HL-60 (cell line): ENCODE results near the gene ERVK3-1.

Experiments used
- DNase-seq, 2 experiments: peaks; one replicate each; pipeline ENCODE4 v3.0.0-alpha.2; 2010 to 2020; ENCODE audit warnings: low read depth in 1 of 2, low spot score in 1 of 2
- H3K27ac ChIP-seq: fragments of 250-450 bp; sonication (Bioruptor Pico); replicated peaks from 2 replicates; pipeline ENCODE4 v1.5.1; 2020; ENCODE audit warnings: mild to moderate bottlenecking, moderate library complexity
- H3K27me3 ChIP-seq: fragments of 250-450 bp; sonication (Bioruptor Pico); 2 replicates; pipeline ENCODE4 v1.5.1; 2021; ENCODE audit warnings: mild to moderate bottlenecking, moderate library complexity; ENCODE audit not compliant: insufficient read depth, poor library complexity, severe bottlenecking
- H3K4me3 ChIP-seq: replicated peaks from 2 replicates; pipeline ENCODE4 v1.5.1; 2011; ENCODE audit warnings: mild to moderate bottlenecking, control low read depth, low read length; ENCODE audit not compliant: insufficient read depth
- GABPA ChIP-seq: IDR thresholded peaks from 2 replicates; pipeline ENCODE4 v1.6.1; 2012; ENCODE audit warnings: low read depth
- POLR2AphosphoS5 ChIP-seq: IDR thresholded peaks from 2 replicates; pipeline ENCODE4 v1.6.1; 2012; ENCODE audit warnings: low read depth
- SPI1 ChIP-seq: IDR thresholded peaks from 2 replicates; pipeline ENCODE4 v1.6.1; 2012; ENCODE audit warnings: low read depth, mild to moderate bottlenecking, borderline replicate concordance
- TF ChIP-seq, protein P1 (sequence below): IDR thresholded peaks from 2 replicates; pipeline ENCODE4 v1.6.1; 2012; ENCODE audit warnings: low read depth; ENCODE audit not compliant: insufficient replicate concordance
- TF ChIP-seq, protein P2 (sequence below): IDR thresholded peaks from one replicate; pipeline ENCODE4 v1.5.1; 2011; ENCODE audit warnings: low read length, control low read depth, inconsistent platforms; ENCODE audit not compliant: insufficient read depth

The ERVK3-1 gene

DNA sequence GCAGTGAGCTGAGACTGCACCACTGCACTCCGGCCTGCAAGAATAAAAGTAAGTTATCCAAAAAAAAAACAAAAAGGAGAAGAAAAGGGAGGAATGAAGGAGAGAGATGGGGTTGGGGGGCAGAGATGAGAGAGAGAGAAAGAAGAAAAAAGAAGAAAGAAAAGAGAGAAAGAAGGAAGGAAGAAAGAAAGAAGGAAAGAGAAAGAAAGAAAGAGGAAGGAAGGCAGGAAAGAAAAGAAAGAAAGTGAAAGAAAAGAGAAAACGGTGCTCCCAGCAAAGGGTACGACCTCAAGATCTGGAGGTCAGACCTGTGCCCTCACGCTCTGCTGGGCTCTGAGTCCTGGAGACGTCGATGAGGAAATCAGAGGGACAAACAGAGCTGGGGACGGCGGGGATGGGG, 44.4 kb downstream of the ERVK3-1 start:
- no peak for TF ChIP-seq POLR2AphosphoS5
- TF ChIP-seq, protein P1, sequence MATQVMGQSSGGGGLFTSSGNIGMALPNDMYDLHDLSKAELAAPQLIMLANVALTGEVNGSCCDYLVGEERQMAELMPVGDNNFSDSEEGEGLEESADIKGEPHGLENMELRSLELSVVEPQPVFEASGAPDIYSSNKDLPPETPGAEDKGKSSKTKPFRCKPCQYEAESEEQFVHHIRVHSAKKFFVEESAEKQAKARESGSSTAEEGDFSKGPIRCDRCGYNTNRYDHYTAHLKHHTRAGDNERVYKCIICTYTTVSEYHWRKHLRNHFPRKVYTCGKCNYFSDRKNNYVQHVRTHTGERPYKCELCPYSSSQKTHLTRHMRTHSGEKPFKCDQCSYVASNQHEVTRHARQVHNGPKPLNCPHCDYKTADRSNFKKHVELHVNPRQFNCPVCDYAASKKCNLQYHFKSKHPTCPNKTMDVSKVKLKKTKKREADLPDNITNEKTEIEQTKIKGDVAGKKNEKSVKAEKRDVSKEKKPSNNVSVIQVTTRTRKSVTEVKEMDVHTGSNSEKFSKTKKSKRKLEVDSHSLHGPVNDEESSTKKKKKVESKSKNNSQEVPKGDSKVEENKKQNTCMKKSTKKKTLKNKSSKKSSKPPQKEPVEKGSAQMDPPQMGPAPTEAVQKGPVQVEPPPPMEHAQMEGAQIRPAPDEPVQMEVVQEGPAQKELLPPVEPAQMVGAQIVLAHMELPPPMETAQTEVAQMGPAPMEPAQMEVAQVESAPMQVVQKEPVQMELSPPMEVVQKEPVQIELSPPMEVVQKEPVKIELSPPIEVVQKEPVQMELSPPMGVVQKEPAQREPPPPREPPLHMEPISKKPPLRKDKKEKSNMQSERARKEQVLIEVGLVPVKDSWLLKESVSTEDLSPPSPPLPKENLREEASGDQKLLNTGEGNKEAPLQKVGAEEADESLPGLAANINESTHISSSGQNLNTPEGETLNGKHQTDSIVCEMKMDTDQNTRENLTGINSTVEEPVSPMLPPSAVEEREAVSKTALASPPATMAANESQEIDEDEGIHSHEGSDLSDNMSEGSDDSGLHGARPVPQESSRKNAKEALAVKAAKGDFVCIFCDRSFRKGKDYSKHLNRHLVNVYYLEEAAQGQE: no peak
- TF ChIP-seq, protein P2, sequence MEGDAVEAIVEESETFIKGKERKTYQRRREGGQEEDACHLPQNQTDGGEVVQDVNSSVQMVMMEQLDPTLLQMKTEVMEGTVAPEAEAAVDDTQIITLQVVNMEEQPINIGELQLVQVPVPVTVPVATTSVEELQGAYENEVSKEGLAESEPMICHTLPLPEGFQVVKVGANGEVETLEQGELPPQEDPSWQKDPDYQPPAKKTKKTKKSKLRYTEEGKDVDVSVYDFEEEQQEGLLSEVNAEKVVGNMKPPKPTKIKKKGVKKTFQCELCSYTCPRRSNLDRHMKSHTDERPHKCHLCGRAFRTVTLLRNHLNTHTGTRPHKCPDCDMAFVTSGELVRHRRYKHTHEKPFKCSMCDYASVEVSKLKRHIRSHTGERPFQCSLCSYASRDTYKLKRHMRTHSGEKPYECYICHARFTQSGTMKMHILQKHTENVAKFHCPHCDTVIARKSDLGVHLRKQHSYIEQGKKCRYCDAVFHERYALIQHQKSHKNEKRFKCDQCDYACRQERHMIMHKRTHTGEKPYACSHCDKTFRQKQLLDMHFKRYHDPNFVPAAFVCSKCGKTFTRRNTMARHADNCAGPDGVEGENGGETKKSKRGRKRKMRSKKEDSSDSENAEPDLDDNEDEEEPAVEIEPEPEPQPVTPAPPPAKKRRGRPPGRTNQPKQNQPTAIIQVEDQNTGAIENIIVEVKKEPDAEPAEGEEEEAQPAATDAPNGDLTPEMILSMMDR: no peak
- no peak for TF ChIP-seq SPI1
- no peak for TF ChIP-seq GABPA
- H3K4me3 ChIP-seq: no peak overlapping the region
- DNase-seq: no peak

DNA sequence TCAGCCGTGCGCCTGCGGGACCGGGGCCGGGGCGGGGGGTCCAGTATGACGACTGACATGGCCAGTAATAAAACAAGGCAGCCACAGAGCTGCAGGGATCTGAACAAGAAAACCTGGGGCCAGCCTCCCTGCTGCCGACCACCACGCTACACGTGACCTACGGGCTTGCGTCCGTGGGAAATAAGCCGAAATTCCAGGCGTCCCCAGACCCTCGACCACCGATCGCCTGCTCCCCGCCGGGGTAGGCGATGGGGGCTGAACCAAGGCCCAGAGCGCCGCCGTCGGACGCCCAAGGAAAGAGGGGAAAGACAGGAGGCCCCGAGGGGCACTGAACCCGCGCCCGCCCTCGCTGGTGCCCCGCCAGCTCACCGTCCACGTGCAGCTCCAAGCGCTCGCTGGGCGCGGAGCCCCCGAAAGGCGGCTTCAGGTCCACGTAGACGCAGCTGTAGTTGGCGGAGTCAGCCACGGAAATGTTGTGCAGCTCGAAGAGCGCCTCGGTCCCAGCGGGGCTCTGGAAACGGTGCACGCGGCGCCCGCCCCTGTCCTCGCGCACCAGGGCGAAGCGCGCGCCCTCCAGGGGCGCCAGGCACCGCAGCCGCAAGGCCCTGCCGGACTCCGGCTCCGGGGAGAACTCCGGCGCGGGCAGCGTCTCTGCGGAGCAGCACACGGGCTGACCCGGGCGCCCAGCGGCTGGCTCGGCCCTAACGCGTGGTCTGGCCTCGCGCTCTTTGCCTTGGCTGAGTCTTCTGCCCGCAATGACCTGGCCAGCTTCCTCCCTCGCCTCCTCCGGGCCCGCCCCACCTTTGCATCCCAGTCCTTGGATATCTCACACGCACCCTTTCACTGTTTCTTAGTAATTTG, 45.1 kb downstream of the ERVK3-1 start:
- TF ChIP-seq, protein P1: no peak
- no peak for TF ChIP-seq GABPA
- TF ChIP-seq POLR2AphosphoS5: no peak
- TF ChIP-seq SPI1: no peak
- TF ChIP-seq, protein P2: no peak
- DNase-seq: no peak
- Histone ChIP-seq H3K27ac (no peak overlapping the region), H3K4me3 (no peak overlapping the region), H3K27me3 (peaks cover 4% of the 10 kb centered on the region)

More for the DNA sequence above, 44.4 kb downstream of the ERVK3-1 start:
- Histone ChIP-seq H3K27me3 (peaks cover 4% of the 10 kb centered on the region), H3K27ac (no peak overlapping the region)

DNA sequence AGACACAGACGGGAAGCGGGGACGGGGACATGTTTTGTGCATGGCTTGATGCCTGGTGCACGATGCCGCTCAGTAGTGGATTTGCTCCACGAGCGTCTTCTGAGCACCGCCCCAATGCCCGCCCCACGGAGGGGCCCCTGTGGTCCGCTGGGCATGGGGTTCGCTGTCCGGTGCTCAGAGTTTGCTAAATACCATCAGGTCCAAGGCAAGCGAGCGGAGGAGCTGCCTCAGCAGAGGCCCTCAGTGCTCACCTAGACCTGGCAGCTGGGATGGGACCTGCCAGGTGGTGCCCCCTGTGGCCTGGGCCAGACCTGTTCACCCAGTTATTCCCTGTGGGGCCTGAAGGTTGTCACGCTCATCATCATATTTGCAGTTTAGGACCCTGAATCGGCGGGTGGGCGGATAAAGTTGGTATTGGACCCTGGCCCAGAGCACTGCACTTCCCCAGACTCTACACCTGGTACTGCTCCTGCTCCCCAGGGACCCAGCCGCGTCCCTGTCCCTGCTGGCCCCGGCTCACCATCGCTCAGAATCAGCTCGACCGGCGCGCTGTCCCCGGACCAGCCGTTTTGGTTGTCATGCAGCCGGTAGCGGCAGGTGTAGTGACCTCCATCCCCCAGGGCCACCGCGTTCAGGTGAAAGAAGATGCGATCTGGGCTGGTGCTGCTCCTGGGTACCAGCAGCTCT, 45.8 kb downstream of the ERVK3-1 start:
- no peak overlapping the region for H3K4me3 ChIP-seq
- no peak for TF ChIP-seq SPI1
- TF ChIP-seq, protein P1: no peak
- no peak for TF ChIP-seq GABPA
- no peak for TF ChIP-seq POLR2AphosphoS5
- TF ChIP-seq, protein P2: no peak
- DNase-seq: no peak
- H3K27me3 ChIP-seq: peaks cover 4% of the 10 kb centered on the region
- H3K27ac ChIP-seq: no peak overlapping the region
